ENCODE results near the gene TFCP2.
"Not testable (repeated sequence)": the region's sequence is repeated elsewhere in the genome, so short reads cannot be mapped to it uniquely, and the experiment has no call there.

TFCP2 gene, protein sequence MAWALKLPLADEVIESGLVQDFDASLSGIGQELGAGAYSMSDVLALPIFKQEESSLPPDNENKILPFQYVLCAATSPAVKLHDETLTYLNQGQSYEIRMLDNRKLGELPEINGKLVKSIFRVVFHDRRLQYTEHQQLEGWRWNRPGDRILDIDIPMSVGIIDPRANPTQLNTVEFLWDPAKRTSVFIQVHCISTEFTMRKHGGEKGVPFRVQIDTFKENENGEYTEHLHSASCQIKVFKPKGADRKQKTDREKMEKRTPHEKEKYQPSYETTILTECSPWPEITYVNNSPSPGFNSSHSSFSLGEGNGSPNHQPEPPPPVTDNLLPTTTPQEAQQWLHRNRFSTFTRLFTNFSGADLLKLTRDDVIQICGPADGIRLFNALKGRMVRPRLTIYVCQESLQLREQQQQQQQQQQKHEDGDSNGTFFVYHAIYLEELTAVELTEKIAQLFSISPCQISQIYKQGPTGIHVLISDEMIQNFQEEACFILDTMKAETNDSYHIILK

GRCh38 chr12:51172515-51173431 lies at the start of gene TFCP2:
Gene TFCP2 (minus strand): TSS chr12:51173135. CDS start chr12:51172422, 713 bp downstream.
- DNase-seq (ENCODE audit: low read depth in 2 of 2): peak; percentile 87 to 89

GRCh38 chr12:51222461-51222860 lies 49.5 kb upstream of the TFCP2 start:
- no peak for DNase-seq (ENCODE audit: low read depth in 2 of 2)

DNA sequence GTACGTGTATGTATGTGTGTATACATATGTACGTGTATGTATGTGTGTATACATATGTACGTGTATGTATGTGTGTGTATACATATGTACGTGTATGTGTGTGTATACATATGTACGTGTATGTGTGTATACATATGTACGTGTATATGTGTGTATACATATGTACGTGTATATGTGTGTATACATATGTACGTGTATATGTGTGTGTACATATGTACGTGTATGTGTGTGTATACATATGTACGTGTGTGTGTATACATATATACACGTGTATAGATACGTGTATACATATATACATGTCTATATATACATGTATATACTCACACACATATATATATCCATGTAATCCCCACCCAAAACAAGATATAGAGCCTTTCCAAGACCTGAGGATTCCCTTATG lies 46.9 kb upstream of the TFCP2 start:
- not testable (repeated sequence) for DNase-seq (ENCODE audit: low read depth in 2 of 2)

- DNase-seq (ENCODE audit: low read depth in 2 of 2): no peak
Observed at GRCh38 chr12:51219322-51219721, 46.4 kb upstream of the TFCP2 start.

DNA sequence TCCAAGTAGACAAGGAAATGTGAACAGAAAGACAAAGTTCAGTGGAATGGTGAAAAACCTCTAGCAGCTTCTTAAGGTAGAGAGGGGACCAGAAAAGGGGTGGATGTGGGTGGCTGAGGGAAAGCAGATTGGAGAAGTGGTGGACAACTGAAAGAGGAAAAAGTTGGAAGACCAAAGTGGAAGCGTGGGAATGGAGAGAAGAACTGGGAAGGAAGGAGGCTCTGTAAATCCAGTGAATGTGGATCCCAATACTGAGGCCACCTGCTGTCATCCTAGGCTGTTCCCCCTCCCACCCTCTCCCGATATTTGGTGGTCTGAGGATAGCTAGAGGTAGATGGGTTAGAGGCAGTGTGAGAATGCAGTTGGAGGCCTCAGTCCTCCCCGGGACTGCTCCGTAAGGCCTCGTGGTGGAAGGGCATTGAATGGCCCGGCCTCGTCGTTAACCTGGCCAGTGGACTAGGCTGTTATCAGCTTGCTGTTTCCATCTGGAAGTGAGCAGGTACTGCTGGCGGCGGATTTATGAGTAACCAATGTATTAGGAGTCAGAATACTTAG lies 45.7 kb upstream of the TFCP2 start:
- DNase-seq (ENCODE audit: low read depth in 2 of 2): no peak

DNA sequence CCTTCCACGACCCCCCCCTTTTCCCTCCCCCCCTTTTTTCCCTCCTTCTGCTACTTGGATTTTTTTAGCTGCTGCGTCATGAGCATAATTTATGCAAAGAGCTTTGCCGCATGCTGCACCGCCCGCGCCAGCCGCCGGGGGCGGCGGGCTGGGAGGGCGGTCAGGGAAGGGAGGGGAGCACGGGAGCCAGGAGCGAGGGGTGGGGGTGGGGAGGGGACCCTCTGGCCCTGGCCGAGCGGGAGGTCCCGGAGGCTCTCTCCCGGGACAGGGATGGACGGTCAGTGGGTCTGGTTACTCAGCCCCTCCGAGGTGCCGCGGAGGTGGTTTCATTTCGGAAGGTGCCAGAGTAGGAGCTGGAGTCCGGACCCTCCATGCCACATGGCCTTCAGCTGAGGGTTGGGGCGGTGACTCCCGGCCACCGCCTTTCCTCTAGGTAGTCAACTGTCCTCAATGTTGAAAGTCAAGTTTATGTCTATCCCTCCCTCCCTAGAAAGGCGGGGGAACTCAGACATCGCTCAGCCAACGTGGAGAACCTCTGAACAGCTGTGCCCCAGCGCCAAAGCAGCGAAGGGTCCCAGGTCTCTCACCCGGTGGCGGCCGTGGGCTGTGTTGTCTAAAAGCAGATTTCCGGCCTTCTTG lies 45.2 kb upstream of the TFCP2 start, which contains the start of gene POU6F1:
POU6F1 (minus strand) TSS at position 95 of the 639 bp plus-strand sequence. CDS start 11,226 bp downstream, outside the sequence.
- peak; percentile 58 to 67 for DNase-seq (ENCODE audit: low read depth in 2 of 2)

GRCh38 chr12:51217133-51217967 lies 44.4 kb upstream of the TFCP2 start:
- DNase-seq (ENCODE audit: low read depth in 2 of 2): no peak

DNA sequence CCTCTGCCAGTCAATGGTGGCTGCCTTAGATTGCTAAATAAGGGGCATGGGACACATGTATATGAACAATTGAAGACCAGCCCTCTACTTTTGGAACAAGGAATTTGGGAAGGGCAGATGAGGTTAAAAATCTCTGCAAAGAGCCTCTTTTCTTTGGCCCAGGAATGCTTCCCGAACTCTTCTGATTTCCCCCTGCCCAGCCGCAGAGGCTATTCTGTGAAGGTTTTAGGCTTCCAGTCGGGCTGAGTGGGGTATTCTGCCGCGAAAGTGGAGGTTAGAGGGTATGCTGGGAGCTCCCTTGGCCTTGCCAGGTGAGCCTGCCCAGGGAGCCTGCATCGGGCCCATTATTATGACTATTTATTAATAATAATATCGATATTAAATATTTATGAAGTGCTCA lies 43.7 kb upstream of the TFCP2 start:
- DNase-seq (ENCODE audit: low read depth in 2 of 2): no peak

DNA sequence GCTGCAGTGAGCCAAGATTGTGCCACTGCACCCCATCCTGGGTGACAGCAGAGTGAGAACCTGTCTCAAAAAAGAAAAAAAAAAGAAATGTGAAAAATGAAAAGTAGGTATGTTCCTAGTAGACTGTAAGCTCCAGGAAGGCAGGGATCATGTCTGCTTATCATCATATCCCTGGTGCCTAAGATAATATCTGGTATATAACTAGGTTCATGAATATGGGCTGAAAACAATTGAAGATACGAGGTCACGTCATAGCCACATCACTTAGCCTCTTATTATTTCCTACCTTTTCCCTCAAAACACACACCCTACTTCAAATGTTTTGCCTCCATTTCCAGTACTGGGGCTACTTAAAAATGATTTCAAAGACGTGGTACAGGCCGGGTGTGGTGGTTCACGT lies 42.0 kb upstream of the TFCP2 start:
- no peak for DNase-seq (ENCODE audit: low read depth in 2 of 2)

DNA sequence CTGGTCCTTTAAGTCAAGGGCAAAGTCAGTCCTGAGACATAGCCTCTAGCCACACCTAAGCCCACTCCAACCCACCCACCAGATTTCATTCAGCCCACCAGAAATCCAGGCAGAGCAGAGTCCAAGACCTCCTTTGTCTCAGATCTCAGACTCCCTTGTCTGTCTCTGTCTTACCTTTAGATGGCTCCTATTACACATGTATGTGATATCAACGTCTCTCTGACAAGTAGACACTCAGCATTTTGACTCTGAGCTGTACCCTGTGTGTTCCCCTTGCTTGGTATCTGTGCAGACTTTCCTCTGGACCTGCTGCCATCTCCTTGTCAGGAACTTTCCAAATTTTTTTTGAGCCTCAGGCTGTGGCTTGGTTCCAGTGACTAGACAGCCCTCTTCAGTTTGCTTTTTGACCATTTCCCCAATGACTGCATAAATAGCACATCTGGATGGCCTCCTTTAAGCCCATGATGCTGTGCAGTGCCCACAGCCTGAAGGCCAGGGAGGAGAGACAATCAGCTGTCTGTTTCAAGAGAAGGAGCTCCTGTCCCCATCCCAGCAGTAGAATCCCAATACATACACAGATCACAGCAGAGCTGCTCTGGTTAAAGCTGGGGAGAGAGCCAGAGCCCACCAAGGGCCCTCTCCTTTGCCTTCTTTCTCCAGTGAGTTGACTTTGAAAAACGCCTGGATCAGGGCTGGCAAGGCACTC lies 37.9 kb upstream of the TFCP2 start:
- DNase-seq (ENCODE audit: low read depth in 2 of 2): no peak

DNA sequence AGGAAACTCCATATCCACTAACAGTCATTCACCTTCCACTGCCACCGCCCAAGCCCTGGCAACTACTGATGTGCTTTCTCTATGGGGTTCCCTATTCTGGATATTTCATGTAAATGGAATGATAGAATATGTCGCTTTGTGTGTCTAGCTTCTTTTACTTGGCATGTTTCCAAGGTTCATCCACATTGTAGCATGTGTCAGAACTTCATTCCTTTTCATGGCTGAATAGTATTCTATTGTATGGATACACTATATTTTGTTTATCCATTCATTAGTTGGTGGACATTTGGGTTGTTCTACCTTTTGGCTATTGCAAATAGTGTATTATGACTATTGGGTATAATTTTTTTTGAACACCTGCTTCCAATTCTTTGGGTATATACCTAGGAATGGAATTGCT lies 36.3 kb upstream of the TFCP2 start:
- DNase-seq (ENCODE audit: low read depth in 2 of 2): no peak

DNA sequence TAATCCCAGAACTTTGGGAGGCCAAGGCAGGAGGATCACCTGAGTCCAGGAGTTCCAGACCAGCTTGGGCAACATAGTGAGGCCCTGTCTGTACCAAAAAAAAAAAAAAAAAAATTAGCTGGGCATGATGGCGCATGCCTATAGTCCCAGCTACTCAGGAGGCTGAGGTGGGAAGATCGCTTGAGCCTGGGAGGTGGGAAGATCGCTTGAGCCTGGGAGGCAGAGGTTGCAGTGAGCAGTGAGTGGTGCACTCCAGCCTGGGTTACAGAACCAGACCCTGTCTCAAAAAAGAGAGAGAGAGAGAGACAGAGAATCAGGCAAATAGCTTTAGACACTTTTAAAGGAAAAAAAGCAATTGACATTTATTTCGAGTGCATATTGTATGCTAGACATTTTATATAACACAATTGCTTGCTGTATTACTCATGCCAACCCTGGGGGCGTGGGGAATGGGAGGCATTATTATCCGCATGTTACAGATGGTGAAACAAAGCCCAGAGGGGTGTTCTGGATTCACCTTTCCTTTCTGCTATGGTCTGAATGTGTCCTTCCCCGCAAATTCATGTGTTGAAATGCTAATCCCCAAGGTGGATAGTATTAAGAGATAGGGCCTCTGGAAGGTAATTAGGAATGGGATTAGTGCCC lies 35.2 kb upstream of the TFCP2 start:
- no peak for DNase-seq (ENCODE audit: low read depth in 2 of 2)

GRCh38 chr12:51205350-51205749 lies 32.4 kb upstream of the TFCP2 start:
- no peak for DNase-seq (ENCODE audit: low read depth in 2 of 2)

- no peak for DNase-seq (ENCODE audit: low read depth in 2 of 2)
Observed at GRCh38 chr12:51202718-51203117, 29.8 kb upstream of the TFCP2 start.

DNA sequence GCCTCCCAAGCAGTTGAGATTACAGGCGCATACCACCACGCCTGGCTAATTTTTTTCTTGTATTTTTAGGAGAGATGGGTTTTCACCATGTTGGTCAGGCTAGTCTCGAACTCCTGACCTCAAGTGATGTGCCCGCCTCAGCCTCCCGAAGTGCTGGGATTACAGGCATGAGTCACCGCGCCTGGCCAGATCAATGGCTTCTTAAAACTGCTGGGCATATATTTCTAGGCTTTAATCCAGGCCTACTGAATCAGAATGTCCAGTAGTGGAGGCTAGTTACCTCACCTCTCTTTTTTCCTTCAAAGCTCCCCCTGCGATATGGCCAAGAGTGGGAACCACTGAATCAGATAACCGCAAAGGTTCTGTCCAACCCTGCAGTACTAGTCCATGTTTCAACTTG lies 27.9 kb upstream of the TFCP2 start:
- DNase-seq (ENCODE audit: low read depth in 2 of 2): no peak

DNA sequence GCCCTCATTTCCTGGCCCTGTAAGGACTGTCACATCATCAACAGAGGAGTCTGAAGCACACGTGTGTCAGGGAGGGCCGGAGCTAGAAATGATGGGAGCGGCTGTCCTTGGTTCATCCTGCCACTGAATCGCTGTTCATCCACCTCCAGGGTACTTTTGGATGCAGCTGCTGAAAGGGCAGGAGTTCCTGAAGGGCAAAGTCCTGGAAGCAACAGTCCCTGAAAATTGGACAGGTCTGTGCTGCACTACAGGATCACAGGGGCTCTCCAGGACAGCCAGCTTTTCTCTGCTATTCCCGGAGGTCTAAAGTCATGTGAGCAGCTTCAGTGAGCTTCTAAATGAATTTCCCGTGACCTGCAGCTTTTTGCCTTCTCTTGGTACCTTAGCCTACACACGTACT lies 27.2 kb upstream of the TFCP2 start:
- DNase-seq (ENCODE audit: low read depth in 2 of 2): no peak

DNA sequence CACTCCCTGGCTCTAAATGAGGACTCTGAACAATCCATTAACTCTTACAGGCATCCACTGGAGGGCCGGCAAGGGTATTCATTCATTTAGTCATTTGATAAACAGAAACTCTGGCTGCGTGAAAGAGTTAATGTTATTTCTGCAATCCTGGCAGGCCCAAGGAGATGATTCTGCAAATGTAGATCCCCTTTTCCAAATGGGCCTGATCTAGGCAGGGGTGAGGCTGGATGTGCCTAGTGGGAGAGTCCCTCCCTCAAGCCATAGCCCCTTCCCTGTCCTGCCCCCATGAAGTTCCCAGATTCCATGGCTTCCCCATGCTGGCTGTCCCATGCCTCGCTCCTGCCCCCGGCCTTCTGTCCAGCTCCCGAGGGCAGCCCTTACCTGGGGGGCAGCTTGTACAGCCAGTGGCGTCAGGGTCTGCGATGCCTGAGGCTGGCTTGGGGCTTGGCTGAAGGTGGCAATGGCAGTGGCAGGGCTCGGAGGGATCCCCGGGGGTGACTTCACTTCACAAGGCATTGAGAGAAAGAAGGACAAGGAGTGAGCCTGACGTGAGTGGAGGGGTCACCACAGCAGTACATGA lies 26.5 kb upstream of the TFCP2 start:
- DNase-seq (ENCODE audit: low read depth in 2 of 2): no peak

DNA sequence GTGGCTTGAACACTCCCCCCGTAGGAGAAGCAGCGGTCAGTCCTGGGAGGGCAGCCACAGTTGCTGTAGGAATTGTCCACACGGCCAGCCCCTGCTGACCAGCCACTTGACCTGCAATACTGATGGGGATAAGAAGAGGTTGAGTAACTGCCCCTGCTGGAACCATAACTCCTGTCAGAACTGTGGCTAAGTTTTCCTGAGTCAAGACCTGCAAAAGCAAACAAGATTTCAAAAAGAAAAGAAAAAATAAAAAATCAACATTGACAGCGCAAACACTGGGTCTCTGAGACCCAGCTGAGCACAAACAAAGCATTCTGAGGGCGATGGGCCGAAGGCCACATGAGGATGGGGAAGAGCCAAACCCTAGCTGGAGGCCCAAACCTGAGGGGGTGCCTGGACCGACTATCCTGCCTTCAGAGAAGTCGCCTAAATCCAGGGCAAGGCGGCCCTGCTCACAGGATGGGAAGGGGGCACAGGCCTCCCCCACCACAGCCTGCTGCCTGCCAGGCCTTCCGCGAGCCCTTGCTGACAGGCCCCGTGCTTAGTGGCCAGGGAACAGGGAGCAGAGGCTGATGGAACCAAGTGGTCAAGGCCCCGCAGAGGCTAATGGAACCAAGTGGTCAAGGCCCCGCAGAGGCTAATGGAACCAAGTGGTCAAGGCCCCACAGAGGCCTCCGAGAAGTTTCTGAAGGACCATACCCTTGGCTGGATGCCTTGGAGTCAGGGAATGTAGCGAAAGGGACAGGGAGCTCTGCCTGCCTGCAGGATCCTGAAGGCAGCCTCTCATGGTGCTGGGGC lies 25.8 kb upstream of the TFCP2 start:
- no peak for DNase-seq (ENCODE audit: low read depth in 2 of 2)

Measured in fibroblast of skin of left biceps (primary cell).